ENCODE data around the gene TRAF3IP1.
A peak's percentile ranks its signal among the peaks of the same experiment; 100 is the strongest.

TRAF3IP1 gene

DNA sequence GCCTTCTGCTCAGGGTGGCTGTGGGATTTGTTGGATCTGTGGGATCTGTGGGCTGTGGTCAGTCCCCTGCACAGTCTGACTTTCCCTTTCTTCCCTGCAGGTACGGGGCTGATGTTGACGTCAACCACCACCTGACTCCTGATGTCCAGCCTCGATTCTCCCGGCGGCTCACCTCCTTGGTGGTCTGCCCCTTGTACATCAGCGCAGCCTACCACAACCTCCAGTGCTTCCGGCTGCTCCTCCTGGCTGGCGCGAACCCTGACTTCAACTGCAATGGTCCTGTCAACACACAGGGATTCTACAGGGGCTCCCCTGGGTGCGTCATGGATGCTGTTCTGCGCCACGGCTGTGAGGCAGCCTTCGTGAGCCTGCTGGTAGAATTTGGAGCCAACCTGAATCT lies 123.9 kb downstream of the TRAF3IP1 start:
- DNase-seq (ENCODE audit: low spot score), result peak; percentile 59
- H3K4me3 ChIP-seq, result no peak overlapping the region
- TF ChIP-seq CTCF (IDR thresholded peaks at IDR 0.05), result no peak
- H3K27ac ChIP-seq, result no peak overlapping the region

DNA sequence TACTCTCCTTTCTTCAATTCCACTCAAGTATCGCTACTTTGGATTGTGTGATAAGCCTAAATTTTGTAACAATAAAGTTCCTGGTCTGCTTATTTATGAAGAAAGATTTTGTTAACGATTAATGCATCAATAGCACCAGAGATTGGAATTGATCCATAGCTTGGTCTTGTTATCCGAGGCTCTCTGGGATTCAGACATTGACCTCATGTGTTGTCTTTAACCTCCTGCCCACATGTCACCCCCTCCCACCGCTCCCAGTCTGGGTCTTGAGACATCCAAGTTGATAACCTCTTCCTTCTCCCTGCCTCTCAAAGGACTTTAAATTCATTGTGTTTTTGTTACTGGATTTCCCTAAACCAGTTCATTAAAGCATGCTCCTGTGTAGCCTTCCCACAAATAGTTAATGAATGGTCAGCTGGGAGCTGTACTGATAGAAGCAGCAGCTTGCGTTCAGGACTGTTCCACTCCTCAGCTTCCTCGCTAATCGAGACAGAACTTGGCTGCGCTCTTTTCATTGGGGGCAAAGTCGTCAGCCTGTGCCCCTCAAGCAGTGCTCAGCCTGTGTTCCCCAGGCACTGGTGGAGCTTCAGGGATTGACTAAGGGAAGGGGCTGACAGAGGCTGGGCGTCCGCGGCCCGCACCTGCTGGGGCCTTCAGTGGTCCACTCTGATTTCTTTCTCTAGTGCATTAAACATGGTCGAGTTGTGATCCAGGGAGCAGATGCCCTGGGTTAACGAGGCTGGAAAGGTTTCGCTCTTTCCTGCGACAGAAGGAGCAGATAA lies 125.3 kb downstream of the TRAF3IP1 start:
- H3K27ac ChIP-seq, result no peak overlapping the region
- TF ChIP-seq CTCF (IDR thresholded peaks at IDR 0.05), result no peak
- DNase-seq (ENCODE audit: low spot score), result peak; percentile 45
- no peak overlapping the region for H3K4me3 ChIP-seq

- H3K4me3 ChIP-seq, result no peak overlapping the region
- no peak for TF ChIP-seq CTCF (IDR thresholded peaks at IDR 0.05)
- DNase-seq (ENCODE audit: low spot score), result peak; percentile 11
- no peak overlapping the region for H3K27ac ChIP-seq
Measured at GRCh38 chr2:238446371-238446770, 126.1 kb downstream of the TRAF3IP1 start.

GRCh38 chr2:238448031-238448955 lies 128.0 kb downstream of the TRAF3IP1 start:
- H3K4me3 ChIP-seq, result no peak overlapping the region
- DNase-seq (ENCODE audit: low spot score), result peak; percentile 60
- no peak for TF ChIP-seq CTCF (IDR thresholded peaks at IDR 0.05)
- no peak overlapping the region for H3K27ac ChIP-seq

DNA sequence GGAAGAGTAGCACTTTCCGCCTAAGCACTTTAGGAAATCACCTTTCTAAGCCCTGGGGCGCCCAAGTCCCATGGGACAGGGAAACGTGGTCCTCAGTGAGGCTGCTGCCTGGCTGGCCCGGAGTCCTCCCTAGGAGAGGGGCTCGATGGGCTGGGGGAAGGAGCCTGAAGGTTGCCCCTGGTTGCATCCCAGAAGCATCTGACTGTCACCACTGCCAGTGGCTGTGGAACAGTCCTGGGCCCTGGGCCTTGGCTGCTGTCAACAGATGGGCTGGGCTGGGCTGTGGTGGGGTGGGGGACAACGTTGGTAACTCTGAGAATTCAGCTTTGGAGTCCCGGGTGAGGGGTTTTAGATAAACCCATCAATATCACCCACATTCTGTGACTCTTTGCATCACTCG lies 128.9 kb downstream of the TRAF3IP1 start:
- DNase-seq (ENCODE audit: low spot score), result peak; percentile 63
- H3K27ac ChIP-seq, result no peak overlapping the region
- no peak overlapping the region for H3K4me3 ChIP-seq
- TF ChIP-seq CTCF (IDR thresholded peaks at IDR 0.05), result no peak

GRCh38 chr2:238449909-238450417 lies 129.6 kb downstream of the TRAF3IP1 start:
- H3K4me3 ChIP-seq, result no peak overlapping the region
- no peak for TF ChIP-seq CTCF (IDR thresholded peaks at IDR 0.05)
- peak; percentile 41 for DNase-seq (ENCODE audit: low spot score)
- no peak overlapping the region for H3K27ac ChIP-seq
